OCI-LY1 (cell line): ENCODE data around the gene VIL1.

Source experiments
- H2AFZ ChIP-seq: fragments of 200-600 bp; sonication (generic), shearing (Covaris generic); 2 replicates; pipeline ENCODE4 v1.6.0; 2014; ENCODE audit warnings: antibody characterized with exemption, mild to moderate bottlenecking, low read length
- H3F3A ChIP-seq: fragments of 200-600 bp; sonication (generic), shearing (Covaris generic); 2 replicates; pipeline ENCODE4 v1.6.0; 2014; ENCODE audit warnings: mild to moderate bottlenecking, antibody characterized with exemption, low read length, moderate library complexity; ENCODE audit not compliant: insufficient read depth
- H3K27ac ChIP-seq: fragments of 200-600 bp; sonication (generic); 2 replicates; pipeline ENCODE4 v1.5.1; 2014; ENCODE audit warnings: low read length, mixed run types, mild to moderate bottlenecking, low read depth; ENCODE audit not compliant: poor library complexity, severe bottlenecking
- H3K27me3 ChIP-seq: fragments of 200-600 bp; sonication (generic); 2 replicates; pipeline ENCODE4 v1.6.0; 2014; ENCODE audit warnings: antibody characterized with exemption, mild to moderate bottlenecking, low read length, moderate library complexity; ENCODE audit not compliant: insufficient read depth
- H3K36me3 ChIP-seq: fragments of 200-600 bp; sonication (generic); 2 replicates; pipeline ENCODE4 v1.6.1; 2014; ENCODE audit warnings: mild to moderate bottlenecking, antibody characterized with exemption, low read length, moderate library complexity, mixed read lengths; ENCODE audit not compliant: insufficient read depth
- H3K4me1 ChIP-seq: fragments of 200-600 bp; sonication (generic); 2 replicates; pipeline ENCODE4 v1.5.1; 2014; ENCODE audit warnings: mild to moderate bottlenecking, low read length, moderate library complexity; ENCODE audit not compliant: insufficient read depth, severe bottlenecking
- H3K4me2 ChIP-seq: fragments of 200-600 bp; sonication (generic), shearing (Covaris generic); 2 replicates; pipeline ENCODE4 v1.6.1; 2014; ENCODE audit warnings: low read length
- H3K4me3 ChIP-seq: fragments of 200-600 bp; sonication (generic); 2 replicates; pipeline ENCODE4 v1.5.1; 2014; ENCODE audit warnings: low read length, low read depth, mild to moderate bottlenecking, mixed read lengths; ENCODE audit not compliant: poor library complexity, severe bottlenecking
- H3K79me2 ChIP-seq: fragments of 200-600 bp; shearing (Covaris generic); 2 replicates; pipeline ENCODE4 v1.6.1; 2016; ENCODE audit warnings: mixed run types, low read length, mixed read lengths; ENCODE audit not compliant: insufficient read depth
- H3K9ac ChIP-seq: fragments of 200-600 bp; sonication (generic), shearing (Covaris generic); 2 replicates; pipeline ENCODE4 v1.6.1; 2014; ENCODE audit warnings: mild to moderate bottlenecking, low read length, mixed read lengths
- H3K9me2 ChIP-seq: fragments of 200-600 bp; sonication (generic), shearing (Covaris generic); 2 replicates; pipeline ENCODE4 v1.6.1; 2014; ENCODE audit warnings: low read depth, mild to moderate bottlenecking, low read length, mixed read lengths
- H3K9me3 ChIP-seq: fragments of 200-600 bp; shearing (Covaris generic); 2 replicates; pipeline ENCODE4 v1.6.1; 2014; ENCODE audit warnings: low read length, mixed read lengths
- H4K20me1 ChIP-seq: fragments of 200-600 bp; sonication (generic), shearing (Covaris generic); 2 replicates; pipeline ENCODE4 v1.6.0; 2016; ENCODE audit warnings: mild to moderate bottlenecking, low read length; ENCODE audit not compliant: insufficient read depth
- CTCF ChIP-seq: fragments of 200-600 bp; sonication (generic), shearing (Covaris generic); IDR thresholded peaks from 2 replicates; pipeline ENCODE4 v1.5.1; 2017; ENCODE audit warnings: mild to moderate bottlenecking, antibody characterized with exemption, low read length, moderate library complexity, mixed read lengths
- EZH2 ChIP-seq: fragments of 200-600 bp; sonication (generic), shearing (Covaris generic); IDR thresholded peaks from 2 replicates; pipeline ENCODE4 v1.8.0; 2017; ENCODE audit warnings: borderline replicate concordance, mixed run types, mild to moderate bottlenecking, antibody characterized with exemption, low read length, moderate library complexity, mixed read lengths

Gene VIL1

DNA sequence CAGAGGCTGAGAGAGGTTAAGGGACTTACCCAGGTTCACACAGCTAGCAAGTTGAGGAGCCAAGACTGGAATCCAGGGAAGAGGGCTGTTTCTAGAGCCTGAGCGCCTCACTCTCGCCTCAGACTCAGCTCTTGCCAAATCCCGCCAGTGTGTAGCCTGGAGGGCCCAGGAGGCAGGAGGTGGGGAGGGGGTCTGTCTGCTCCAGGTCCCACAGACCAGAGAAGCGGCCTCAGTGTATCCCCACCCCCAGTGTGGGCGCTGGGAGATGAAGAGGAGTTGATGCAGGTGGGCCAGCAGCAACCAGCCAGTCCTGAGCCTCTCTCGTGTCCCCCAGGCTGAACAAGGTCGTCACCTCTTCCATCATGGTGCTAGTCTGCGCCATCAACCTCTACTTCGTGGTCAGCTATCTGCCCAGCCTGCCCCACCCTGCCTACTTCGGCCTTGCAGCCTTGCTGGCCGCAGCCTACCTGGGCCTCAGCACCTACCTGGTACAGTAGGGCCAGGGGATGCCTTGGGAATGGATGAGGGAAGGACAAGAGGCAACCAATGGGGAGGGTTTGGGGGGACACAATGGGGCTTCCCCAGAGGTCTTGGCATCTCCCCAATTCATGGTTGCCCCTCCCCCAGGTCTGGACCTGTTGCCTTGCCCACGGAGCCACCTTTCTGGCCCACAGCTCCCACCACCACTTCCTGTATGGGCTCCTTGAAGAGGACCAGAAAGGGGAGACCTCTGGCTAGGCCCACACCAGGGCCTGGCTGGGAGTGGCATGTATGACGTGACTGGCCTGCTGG lies 24.4 kb upstream of the VIL1 start:
- Histone ChIP-seq H3K9ac (no peak overlapping the region), H3F3A (no peaks in the 10 kb centered on the region; the same call in 1 of the 2 replicates), H3K4me3 (no peak overlapping the region), H3K4me2 (no peak overlapping the region), H3K27me3 (no peaks in the 10 kb centered on the region; the same call in 1 of the 2 replicates), H3K9me3 (no peaks in the 10 kb centered on the region), H3K79me2 (no peaks in the 10 kb centered on the region), H3K36me3 (no peaks in the 10 kb centered on the region), H2AFZ (no peak overlapping the region), H3K27ac (no peak overlapping the region), H3K4me1 (peaks cover 34% of the 10 kb centered on the region), H4K20me1 (no peaks in the 10 kb centered on the region), H3K9me2 (no peaks in the 10 kb centered on the region)
- no peak for TF ChIP-seq CTCF
- TF ChIP-seq EZH2: no peak

DNA sequence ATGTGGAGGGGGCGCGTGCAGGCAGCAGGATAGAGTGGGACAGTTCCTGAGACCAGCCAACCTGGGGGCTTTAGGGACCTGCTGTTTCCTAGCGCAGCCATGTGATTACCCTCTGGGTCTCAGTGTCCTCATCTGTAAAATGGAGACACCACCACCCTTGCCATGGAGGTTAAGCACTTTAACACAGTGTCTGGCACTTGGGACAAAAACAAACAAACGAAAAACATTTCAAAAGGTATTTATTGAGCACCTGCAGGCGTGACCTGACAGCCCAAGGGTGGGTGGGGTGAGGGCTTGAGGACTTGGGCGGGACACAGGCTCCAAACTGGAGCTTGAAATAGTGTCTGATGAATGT lies 23.9 kb upstream of the VIL1 start:
- Histone ChIP-seq H2AFZ (no peak overlapping the region), H3K79me2 (no peaks in the 10 kb centered on the region), H3K4me2 (no peak overlapping the region), H3K9ac (no peak overlapping the region), H4K20me1 (no peaks in the 10 kb centered on the region), H3F3A (no peaks in the 10 kb centered on the region; the same call in 1 of the 2 replicates), H3K4me3 (no peak overlapping the region), H3K27me3 (no peaks in the 10 kb centered on the region; the same call in 1 of the 2 replicates), H3K9me3 (no peaks in the 10 kb centered on the region), H3K4me1 (peaks cover 34% of the 10 kb centered on the region), H3K9me2 (no peaks in the 10 kb centered on the region), H3K27ac (no peak overlapping the region), H3K36me3 (no peaks in the 10 kb centered on the region)
- TF ChIP-seq CTCF: no peak
- no peak for TF ChIP-seq EZH2

DNA sequence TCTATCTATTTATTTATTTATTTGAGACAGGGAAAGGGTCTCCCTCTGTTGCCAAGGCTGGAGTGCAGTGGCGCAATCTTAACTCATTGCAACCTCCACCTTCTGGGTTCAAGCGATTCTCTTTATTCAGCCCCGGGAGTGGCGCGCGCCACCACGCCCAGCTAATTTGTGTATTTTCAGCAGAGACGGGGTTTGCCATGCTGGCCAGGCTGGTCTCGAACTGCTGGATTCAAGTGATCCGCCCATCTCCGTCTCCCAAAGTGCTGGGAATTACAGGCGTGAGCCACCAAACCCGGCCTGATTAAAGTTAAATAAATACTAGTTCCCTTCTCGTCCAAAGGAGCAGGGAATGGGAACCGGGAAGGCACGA lies 23.5 kb upstream of the VIL1 start:
- TF ChIP-seq EZH2: no peak
- TF ChIP-seq CTCF: no peak
- Histone ChIP-seq H3K9me3 (no peaks in the 10 kb centered on the region), H3K9ac (peak overlapping the region; percentile 84), H3K79me2 (no peaks in the 10 kb centered on the region), H3K27ac (peak overlapping the region; percentile 94), H4K20me1 (no peaks in the 10 kb centered on the region), H3F3A (no peaks in the 10 kb centered on the region; the same call in 1 of the 2 replicates), H2AFZ (peak overlapping the region; percentile 17; the same call in 1 of the 2 replicates), H3K27me3 (no peaks in the 10 kb centered on the region; the same call in 1 of the 2 replicates), H3K9me2 (no peaks in the 10 kb centered on the region), H3K4me3 (peak overlapping the region; percentile 71), H3K36me3 (no peaks in the 10 kb centered on the region), H3K4me1 (peaks cover 34% of the 10 kb centered on the region), H3K4me2 (peak overlapping the region; percentile 77)
